HepG2 (cell line): ENCODE measurements around the gene ANAPC16. TPM values are rescaled to one million over a fixed set of nuclear protein-coding genes. Genes with fewer than 3 reads are reported as not detected.

Experiments used
- AHDC1 ChIP-seq: sonication (generic); formaldehyde crosslinking; IDR thresholded peaks from 2 replicates; pipeline ENCODE4 v1.5.1; 2020; ENCODE audit warnings: mild to moderate bottlenecking, missing genetic modification reagents, borderline replicate concordance
- KDM2A ChIP-seq: sonication (generic); formaldehyde crosslinking; IDR thresholded peaks from 2 replicates; pipeline ENCODE4 v1.4.0; 2020; ENCODE audit warnings: low read depth, missing genetic modification reagents, borderline replicate concordance
- MED8 ChIP-seq: sonication (generic); formaldehyde crosslinking; IDR thresholded peaks from 2 replicates; pipeline ENCODE4 v1.8.1; 2023; ENCODE audit warnings: mild to moderate bottlenecking, missing genetic modification reagents; ENCODE audit not compliant: insufficient replicate concordance
- MTA1 ChIP-seq: sonication (generic); formaldehyde crosslinking; IDR thresholded peaks from 2 replicates; pipeline ENCODE4 v1.4.0; 2020; ENCODE audit warnings: missing genetic modification reagents, mild to moderate bottlenecking, borderline replicate concordance
- MTF2 ChIP-seq: sonication (generic); formaldehyde crosslinking; IDR thresholded peaks from 2 replicates; pipeline ENCODE4 v1.5.0; 2020; ENCODE audit warnings: missing genetic modification reagents, borderline replicate concordance
- MXI1 ChIP-seq: IDR thresholded peaks from 3 replicates; pipeline ENCODE4 v1.6.1; 2012; ENCODE audit warnings: low read depth, low read length, inconsistent platforms, borderline replicate concordance
- NCOA5 ChIP-seq: sonication (generic); formaldehyde crosslinking; IDR thresholded peaks from 2 replicates; pipeline ENCODE4 v1.4.0; 2020; ENCODE audit warnings: missing genetic modification reagents
- NFYC ChIP-seq: IDR thresholded peaks from 2 replicates; pipeline ENCODE4 v1.6.1; 2016; ENCODE audit warnings: missing genetic modification reagents, missing compliant biosample characterization
- PPARG ChIP-seq: conservative IDR thresholded peaks from 2 replicates; pipeline ENCODE4 v1.6.1; 2016; ENCODE audit warnings: missing biosample characterization, missing genetic modification reagents
- RBFOX2 ChIP-seq: fragments of 200-400 bp; formaldehyde crosslinking; IDR thresholded peaks from 2 replicates; pipeline ENCODE4 v1.6.1; 2017; ENCODE audit warnings: low read depth, mild to moderate bottlenecking, low read length
- RFX1 ChIP-seq: fragments of 450-650 bp; IDR thresholded peaks from 2 replicates; pipeline ENCODE4 v1.6.1; 2017
- TCF7L2 ChIP-seq: IDR thresholded peaks from 2 replicates; pipeline ENCODE4 v1.6.1; 2011; ENCODE audit warnings: mild to moderate bottlenecking, low read depth, low read length, moderate library complexity
- ZBED4 ChIP-seq: sonication (generic); formaldehyde crosslinking; IDR thresholded peaks from 2 replicates; pipeline ENCODE4 v1.4.0; 2020; ENCODE audit warnings: missing genetic modification reagents, borderline replicate concordance
- ZNF280B ChIP-seq: sonication (generic); formaldehyde crosslinking; IDR thresholded peaks from 2 replicates; pipeline ENCODE4 v1.5.0; 2020; ENCODE audit warnings: missing genetic modification reagents, mild to moderate bottlenecking, borderline replicate concordance
- ZNF292 ChIP-seq: sonication (generic); formaldehyde crosslinking; IDR thresholded peaks from 2 replicates; pipeline ENCODE4 v1.8.1; 2022; ENCODE audit warnings: mild to moderate bottlenecking, low read depth, missing genetic modification reagents, borderline replicate concordance
- ZNF484 ChIP-seq: sonication (generic); formaldehyde crosslinking; IDR thresholded peaks from 2 replicates; pipeline ENCODE4 v1.5.1; 2020; ENCODE audit warnings: mild to moderate bottlenecking, low read depth, missing genetic modification reagents, borderline replicate concordance
- ZNF546 ChIP-seq: sonication (generic); formaldehyde crosslinking; conservative IDR thresholded peaks from 2 replicates; pipeline ENCODE4 v1.8.1; 2023; ENCODE audit warnings: mild to moderate bottlenecking, missing genetic modification reagents
- ZNF614 ChIP-seq: IDR thresholded peaks from 2 replicates; pipeline ENCODE4 v1.6.1; 2018; ENCODE audit warnings: missing biosample characterization, missing genetic modification reagents, inconsistent platforms, borderline replicate concordance
- polyA plus RNA-seq, 8 experiments: library from polyadenylated mRNA; depleted of rRNA in 3 of 8; stranded (reverse) in 7 of 8; unstranded in 1 of 8; fragments of >200 nt; fragmentation: Illumina TruSeq in 4 of 8; extraction: Trizol in 4 of 8; gene quantifications; 2 replicates each; pipeline versions ENCODE4 v1.2.1 to v1.2.3, GENCODE V29; 2011 to 2016; ENCODE audit warnings: low read depth in 4 of 8, missing spikeins in 1 of 8, mixed read lengths in 1 of 8; ENCODE audit not compliant: insufficient read depth in 1 of 8
- total RNA-seq, 5 experiments: library from RNA; depleted of rRNA; stranded (reverse); fragments of >200 nt; fragmentation: Illumina TruSeq; extraction: Trizol; gene quantifications; 2 replicates each; pipeline ENCODE4 v1.2.3, GENCODE V29; 2016; ENCODE audit warnings: low read depth in 1 of 5

Gene ANAPC16
- total and polyA plus RNA-seq, 2 of the 13 experiments (the other 11 are each of a cell fraction or from before 2014, with no cell fraction given): 74.8 to 89.4 TPM

DNA sequence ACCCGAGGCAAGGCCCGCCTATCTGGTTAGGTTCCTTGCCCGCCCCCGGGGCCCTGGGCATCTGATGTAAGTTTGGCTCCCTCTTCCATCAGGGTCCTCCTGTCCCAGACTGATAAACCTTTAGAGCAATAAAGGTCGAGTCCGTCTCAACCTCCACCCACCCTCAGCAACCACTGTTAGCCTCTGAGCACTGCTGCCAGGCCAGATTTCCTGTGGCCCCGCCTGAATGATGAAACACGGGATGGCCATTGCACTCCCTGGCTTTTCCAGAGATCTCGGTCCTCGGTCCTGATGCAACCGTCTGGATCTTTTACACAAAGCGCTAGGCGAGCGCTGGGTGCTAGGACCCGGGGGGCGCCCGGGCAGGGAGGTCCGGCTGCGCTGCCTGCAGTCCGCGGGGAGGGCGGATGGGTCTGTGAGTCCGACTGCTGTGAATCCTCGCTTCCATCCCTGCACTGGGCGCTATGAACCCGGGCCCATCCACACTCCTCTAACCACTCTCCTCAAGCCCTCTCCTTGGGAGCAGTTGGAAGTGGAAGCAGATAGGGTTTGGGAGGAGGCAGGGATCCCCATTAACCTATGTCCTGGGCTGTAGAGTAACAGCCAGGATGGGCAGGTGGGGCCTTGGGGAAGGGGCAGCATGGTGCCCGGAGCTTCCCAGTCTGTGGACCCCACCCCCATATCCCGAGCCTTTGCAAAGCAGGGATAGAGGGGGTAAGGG, 57.0 kb downstream of the ANAPC16 start (continued):
- TF ChIP-seq AHDC1 (CRISPR knock-in tag) (no peak), NFYC (CRISPR knock-in tag) (no peak), RBFOX2 (peak; percentile 12; the same call in 1 of the 2 replicates), ZNF292 (CRISPR knock-in tag) (peak; percentile 98), PPARG (no peak; the same call in 1 of the 2 replicates), MED8 (CRISPR knock-in tag) (peak; percentile 95), RFX1 (no peak), ZNF280B (peak; percentile 36; the same call in 1 of the 2 replicates), KDM2A (peak; percentile 96), NCOA5 (CRISPR knock-in tag) (no peak), ZNF484 (CRISPR knock-in tag) (no peak), MTF2 (peak; percentile 87; the same call in 1 of the 2 replicates), ZBED4 (CRISPR knock-in tag) (peak; percentile 89), ZNF546 (CRISPR knock-in tag) (no peak), MXI1 (peak; percentile 66; the same call in 1 of the 3 replicates), ZNF614 (CRISPR knock-in tag) (peak; percentile 86), TCF7L2 (no peak), MTA1 (CRISPR knock-in tag) (peak; percentile 21; the same call in 1 of the 2 replicates)
